NCI-H1105 (cell line): ENCODE measurements around the gene FRG2B.
"Not testable (repeated sequence)": the region's sequence is repeated elsewhere in the genome, so short reads cannot be mapped to it uniquely, and the experiment has no call there.

Experiments used
- DNase-seq: peaks from one replicate; lab custom pipeline; 2025; lab: John Stamatoyannopoulos, UW

Gene FRG2B

DNA sequence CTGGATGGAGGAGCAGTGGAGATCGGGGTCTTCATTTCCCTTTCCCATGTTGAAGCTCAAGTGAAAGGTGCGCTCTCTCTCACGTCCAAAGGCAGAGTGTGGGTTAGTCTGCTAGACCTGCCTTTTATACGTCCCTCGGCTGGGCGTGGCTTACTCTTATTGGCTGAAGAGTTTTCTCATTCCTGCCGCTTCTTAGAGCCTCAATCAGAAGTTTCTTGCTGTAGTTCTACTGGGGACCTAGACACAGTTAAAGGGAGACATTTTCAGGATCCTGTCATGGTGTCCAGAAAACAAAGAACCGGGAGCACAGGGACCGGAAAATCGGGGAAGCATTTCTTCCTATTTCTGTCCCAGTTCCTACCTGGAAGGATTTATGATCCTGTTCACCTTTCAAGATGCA, at the start of gene FRG2B:
Gene FRG2B, minus strand, starts transcription at position 101 of the 400 bp plus-strand sequence. Its CDS starts 53 bp downstream, at position 48.
- not testable (repeated sequence) for DNase-seq

DNA sequence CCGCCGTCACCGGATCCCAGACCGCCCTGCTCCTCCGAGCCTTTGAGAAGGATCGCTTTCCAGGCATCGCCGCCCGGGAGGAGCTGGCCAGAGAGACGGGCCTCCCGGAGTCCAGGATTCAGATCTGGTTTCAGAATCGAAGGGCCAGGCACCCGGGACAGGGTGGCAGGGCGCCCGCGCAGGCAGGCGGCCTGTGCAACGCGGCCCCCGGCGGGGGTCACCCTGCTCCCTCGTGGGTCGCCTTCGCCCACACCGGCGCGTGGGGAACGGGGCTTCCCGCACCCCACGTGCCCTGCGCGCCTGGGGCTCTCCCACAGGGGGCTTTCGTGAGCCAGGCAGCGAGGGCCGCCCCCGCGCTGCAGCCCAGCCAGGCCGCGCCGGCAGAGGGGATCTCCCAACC, 40.9 kb upstream of the FRG2B start:
- DNase-seq, result not testable (repeated sequence)

DNA sequence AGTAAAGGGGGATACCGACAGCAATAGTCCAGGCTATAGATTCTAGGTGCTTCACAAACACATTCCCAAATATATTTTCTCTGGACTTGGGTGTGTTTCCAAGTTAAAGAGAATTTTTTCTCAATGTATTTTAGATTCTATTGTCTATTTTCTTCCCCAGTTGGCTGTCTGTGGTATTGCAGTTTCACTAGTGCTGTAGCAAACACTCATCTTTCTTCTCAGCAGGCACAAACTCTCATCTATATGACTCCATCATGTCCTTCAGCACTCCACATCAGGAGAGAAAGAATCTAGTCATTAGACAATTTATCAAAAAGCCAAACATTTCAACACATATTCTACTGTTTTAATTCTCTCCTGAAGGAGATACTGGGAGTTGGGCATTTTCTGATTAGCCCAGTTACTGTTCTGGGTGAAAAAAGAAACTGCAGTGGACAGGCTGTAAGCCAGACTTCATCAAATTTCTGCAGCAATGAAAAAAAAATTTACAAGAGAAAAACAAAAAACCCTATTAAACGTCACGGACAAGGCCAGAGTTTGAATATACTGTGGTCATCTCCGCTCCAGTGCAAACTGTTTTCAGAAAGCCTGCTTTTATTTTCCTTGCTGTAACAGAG, 37.1 kb upstream of the FRG2B start:
- DNase-seq, result not testable (repeated sequence)

DNA sequence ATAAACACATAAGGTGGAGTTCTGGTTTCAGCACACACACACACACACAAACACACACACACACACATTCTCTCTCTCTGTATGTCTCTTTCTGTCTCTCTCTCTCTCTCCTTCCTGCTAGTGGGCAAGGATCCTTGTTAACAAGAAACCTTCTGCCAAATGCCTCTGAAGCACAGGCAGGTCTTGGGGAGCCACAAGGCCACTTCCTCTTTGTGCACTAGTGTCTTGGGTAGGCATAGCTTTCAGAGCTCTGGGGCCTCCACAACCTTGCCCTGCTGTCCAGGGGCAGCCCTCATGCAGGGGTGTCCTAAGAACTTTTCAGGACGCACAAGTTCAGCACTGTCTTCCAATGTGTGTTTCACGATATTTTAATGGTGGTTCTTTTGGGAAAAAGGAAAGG, 34.5 kb upstream of the FRG2B start:
- not testable (repeated sequence) for DNase-seq

DNA sequence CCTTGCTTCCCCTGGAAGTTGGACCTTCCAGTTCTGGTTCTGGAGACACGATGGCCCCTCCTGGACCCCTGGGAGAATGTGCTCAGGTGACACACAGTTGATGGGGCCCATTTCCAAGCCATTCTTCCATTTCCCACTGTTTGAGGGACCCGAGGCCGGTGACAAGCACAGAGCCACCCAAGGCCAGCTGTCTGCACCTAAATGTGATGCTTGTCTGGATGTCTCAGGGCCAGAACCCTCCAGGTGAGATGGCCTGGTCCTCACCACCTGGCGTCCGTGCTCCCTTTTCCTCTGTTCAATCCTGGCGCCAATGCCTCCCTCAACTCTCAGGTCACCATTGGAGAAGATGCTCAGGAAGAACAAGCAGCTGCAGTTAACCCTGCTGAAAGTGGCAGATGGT, 33.9 kb upstream of the FRG2B start:
- DNase-seq, result not testable (repeated sequence)

DNA sequence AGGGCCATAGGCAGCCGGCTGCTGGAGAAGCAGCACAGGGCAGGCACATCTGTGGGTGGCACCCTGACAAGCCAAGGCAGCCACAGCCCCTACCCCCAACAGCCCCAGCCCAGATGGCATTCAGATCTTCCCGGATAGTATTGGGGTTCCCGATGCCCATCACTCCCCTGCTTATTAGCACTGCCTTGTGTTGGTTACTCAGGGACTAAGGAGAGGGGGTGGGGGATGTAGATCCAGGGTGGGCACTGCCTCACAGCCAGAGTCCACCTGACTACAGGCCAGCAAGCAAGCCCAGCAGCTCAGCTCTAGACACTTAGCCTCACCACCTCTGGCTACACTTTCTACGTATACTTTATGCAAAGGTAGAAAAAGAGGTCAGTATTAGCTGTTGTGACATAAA, 30.7 kb upstream of the FRG2B start:
- not testable (repeated sequence) for DNase-seq

DNA sequence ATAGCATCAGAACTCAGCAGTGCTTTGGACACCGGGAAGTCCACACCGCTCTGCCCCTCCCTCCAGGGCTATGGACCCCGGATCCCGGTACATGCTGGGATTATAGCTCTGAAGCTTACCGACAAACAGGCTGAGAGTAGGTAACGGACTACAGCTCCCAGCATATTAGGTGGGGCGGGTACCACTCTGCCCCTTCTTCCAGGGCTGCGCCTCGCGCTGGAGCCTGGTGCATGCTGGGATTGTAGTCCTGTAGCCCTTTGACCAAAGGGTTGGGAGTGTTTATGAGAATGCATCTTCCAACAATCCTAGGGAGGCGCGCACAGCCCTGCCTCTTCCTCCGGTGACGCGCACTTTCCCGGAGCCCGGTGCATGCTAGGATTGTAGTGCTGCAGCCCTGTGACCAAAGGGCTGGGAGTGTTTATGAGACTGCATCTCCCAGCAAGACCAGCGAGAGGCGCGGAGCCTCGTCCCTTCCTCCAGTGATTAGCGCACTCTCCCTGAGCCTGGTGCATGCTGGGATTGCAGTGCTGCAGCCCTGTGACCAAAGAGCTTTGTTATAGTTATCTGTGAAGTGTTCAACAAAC, 22.4 kb upstream of the FRG2B start:
- not testable (repeated sequence) for DNase-seq

DNA sequence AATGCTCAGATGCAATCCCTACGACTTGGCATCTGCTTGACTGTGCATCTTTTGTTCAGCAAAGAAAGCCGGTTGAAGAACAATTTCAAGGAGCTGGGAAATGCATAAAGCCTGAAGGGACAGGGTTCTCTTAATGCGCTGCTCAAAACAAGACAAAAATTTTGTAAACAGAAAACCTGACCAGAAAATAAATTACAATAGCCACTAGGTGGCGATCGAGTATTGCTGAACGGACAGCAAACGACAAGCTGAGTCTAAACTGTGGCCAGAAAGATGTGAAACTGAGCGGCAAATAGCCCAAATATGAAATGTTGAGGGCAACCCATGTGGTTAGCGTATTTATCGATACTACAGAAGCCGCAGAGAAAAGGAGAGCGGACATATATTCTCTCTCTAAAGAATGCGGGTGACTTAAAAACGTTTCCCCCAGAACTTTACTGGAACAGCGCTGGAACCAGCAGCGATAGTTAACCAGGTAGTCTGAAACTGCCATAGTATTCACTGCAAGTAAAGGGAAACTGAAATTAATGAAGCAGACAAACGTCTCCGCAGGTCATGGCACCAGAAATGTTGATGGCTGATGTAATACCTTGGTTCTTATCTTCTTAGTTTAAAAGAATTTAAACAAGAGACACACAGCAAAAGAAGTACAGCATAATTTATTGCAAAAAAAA, 20.6 kb upstream of the FRG2B start:
- DNase-seq, result not testable (repeated sequence)

DNA sequence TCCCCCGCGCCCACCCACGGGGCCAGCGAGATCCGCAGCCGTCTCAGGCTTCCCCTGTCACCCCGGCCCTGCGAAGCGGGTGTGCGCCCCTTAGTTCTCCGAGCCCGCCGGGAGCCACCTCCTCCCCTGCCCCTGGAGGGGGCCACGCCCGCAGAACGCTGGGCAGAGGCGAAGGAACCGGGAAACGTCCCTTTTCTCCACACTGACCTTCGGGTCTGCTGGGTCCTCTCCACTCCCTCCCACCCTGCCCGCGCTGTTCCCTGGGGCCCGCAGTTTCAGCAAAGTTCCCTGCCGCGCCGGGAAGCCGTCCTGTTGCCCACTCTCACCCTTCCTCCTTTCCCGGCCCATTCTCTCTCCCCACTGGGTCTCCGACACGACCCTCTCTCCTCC, 11.2 kb upstream of the FRG2B start:
- not testable (repeated sequence) for DNase-seq

DNA sequence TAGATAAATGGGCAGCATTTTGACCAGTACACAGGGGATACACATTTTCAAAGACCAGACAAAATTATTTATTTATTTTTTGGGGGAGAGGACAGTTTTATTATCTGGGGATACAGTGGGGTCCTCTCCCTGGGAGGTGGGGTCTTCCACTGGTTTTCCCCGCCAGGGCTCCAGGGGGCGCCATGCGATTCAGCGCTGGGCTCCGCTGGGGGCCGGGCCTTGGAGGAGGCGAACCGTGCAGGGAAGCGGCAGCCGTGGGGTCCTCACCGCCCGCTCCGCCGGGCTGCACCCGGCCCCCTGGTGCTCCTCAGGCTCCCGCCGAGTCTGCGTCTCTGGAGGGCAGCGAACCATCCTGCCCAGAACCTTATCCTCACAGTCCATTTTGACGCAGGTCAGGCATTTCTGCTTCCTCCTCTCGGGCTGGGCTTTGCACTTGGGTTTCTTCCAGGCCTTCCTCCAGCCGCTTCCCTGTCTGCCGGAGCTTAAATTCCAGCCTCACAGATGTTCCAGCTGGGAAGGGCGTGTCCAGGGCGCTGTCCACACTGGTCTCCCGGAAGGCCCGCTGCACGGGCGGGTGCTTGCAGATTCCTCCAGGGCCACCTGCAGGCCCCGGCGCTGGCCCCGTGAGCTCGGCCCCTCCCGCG, 10.7 kb upstream of the FRG2B start:
- DNase-seq, result not testable (repeated sequence)

DNA sequence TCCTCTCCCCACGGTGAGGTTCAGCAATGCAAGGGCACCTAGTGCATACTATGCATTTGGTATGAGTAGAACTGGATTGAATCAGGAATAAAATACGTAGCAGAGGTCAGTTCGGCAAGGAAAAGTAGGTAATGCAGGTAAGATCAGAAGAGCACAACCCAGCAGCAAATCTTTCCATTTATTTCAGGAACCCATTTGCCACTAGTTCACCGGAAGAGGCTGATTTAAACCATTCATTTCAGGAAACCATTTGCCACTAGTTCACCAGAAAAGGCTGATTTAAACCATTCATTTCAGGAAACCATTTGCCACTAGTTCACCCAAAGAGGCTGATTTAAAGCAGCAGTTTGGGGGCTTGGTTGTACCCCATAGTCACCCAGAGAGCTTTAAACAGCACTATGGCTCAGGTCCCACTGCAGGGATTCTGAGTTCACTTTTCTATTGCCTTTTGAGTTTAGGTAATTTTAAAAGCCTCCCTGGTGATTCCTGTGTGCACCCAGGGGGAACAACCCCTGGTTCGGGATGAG, 4.2 kb upstream of the FRG2B start:
- not testable (repeated sequence) for DNase-seq

DNA sequence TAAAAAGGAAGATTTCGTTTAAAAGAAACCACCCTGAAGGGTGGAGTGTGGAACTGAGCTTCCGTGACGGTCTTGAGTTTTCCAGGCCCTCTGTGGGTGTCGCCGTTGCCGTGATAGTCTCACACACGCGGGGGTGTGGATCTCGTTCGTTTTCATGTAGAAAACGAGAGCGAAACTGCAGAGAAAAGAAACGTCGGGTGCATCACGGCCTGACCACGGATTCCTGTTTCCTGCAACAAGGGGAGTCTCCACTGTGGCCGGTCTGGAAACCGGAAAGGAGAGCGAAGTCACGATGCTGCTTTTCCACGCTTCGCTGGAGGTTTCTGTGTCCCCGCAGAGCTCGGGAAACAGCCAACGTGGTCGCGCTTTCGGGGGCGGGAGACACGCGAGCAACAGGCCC, 4.1 kb downstream of the FRG2B start:
- DNase-seq, result not testable (repeated sequence)

DNA sequence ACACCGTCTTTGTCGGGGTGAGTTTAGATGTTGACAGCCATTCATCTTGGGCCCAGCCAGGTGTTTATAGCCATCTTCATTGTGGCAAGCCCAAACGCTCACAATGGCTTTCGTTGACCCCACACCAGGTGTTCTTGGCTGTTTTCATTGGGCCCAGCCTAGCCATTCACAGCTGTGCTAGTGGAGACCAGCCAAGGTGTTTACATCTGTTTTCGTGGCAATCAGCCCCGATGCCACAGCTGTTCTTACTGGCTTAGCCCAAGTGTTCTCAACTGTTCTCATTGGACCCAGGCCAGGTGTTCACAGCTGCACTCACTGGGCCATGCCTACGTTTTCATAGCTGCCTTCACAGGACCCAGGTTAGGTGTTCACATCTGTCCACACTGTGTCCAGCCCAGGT, 7.7 kb downstream of the FRG2B start:
- no peak for DNase-seq

DNA sequence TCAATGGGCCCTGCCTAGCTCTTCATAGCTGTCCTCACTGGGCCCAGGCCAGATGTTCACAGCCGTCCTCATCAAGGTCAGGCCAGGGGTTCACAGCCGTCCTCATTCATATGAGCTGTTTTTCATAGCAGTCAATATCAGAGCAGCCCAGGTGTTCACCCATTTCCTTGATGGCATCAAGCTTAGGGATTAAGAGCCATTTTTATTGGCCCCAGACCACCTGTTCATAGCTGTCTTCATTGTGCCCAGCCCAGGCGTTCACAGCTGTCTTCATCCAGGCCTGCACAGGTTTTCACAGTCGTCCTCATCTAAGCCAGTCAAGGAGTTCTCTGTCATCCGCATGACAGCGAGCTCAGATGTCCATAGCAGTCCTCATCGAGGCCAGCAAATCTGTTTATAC, 9.4 kb downstream of the FRG2B start:
- no peak for DNase-seq

DNA sequence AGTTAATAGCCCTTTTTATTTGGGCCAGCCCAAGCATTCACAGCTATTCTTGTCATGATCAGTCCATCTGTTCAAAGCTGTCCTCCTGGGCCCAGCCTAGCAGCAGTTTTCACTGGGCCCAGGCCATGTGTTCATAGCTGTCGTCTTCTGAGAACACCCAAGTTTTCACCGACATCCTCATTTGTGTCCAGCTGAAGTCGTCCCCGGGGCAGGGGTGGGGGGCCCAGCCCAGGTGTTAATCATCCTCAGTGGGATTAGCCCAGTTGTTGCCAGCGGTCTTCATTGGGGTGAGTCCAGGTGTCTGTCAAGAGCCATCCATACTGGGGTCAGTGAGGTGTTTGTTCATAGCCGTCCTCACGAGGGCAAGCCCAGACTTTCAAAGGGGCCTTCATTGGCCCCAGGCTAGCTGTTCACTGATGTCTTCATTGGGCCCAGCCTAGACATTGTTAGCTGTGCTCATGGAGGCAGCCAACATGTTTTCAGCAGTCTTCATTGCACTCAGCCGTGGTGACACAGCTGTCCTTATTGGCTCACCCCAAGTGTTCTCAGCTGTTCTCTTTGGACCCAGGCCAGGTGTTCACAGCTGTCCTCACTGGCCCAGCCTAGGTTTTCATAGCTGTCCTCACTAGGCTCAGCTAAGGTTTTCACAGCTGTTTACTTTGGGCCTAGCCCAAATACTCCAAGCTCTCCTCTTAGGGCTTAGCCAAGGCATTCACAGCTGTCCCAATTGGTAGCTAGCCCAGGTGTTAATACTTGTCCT, 10.0 kb downstream of the FRG2B start:
- DNase-seq, result peak; percentile 39

DNA sequence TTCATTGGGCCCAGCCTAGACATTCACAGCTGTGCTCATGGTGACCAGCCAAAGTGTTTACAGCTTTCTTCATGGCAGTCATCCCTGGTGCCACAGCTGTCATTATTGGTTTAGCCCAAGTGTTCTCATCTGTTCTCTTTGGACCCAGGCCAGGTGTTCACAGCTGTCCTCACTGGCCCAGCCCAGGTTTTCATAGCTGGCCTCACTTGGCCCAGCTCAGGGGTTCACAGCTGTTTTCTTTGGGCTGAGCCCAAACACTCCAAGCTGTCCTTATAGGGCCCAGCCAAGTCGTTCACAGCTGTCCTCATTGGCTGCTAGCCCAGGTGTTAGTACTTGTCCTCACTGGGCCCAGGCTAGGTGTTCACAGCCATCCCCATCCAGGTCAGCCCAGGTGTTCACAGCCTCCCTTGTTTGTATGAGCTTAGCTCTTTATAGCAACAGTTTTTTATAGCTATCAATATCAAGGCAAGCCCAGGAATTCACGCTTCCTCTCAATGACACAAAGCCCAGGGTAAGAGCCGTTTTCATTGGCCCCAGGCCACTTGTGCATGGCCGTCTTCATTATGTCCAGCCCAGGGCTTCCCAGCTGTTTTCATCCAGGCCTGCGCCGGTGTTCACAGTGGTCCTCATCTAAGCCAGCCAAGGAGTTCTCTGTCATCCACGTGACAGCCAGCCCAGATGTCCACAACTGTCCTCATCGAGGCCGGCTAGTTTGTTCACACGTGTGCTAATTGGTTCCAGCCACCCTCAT, 11.6 kb downstream of the FRG2B start:
- peak; percentile 16 for DNase-seq

DNA sequence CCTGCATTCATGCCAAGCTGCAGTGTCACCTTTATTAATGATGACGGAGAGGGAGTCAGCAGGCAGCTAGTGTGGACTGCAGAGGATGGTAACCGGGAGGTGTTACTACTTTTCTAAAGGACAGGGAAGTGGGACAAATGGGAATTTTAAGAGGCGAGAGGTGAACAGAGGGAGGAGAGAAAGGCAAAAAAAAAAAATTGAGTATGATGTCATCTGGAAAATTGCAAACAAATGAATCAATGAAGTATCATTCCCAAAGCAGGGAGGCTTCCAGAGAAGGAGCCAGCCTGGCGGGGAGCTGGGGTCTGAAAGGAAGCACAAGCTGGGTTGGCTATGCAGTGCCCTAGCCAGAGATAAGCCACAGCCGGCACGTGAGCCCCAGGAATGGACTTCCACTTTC, 12.9 kb downstream of the FRG2B start:
- DNase-seq, result no peak

DNA sequence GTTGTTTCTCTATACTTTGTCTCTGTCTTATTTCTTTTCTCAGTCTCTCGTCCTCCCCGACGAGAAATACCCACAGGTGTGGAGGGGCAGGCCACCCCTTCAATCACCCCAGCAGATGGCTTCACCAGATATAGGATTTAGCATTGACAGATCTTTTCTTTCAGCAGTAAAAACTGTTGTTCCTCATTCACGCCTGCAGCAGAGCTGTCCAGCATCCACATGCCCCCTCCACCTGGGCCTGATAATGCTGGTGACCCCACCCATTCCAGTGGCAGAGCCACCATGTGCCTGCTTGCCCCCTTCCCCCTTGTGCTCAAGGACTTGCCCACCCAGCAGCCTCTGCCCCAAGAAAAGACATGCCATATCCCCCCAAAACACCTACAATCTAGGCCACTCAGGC, 15.5 kb downstream of the FRG2B start:
- no peak for DNase-seq

DNA sequence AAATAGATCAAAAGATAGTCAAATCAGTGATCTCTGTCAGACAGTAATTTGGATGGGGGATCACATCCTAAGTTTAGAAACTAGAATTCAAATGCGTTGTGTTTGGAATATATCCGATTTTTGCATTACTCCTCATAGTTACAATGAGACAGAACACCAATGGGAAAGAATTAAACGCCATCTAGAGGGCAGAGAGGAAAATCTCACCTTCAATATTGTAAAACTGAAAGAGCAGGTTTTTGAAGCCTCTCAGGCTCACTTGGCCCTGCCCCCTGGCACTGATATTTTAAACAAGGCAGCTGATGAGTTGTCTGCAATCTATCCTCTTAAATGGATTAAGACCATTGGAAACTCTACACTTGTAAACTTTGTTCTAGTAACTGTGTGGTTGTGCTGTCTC, 17.7 kb downstream of the FRG2B start:
- no peak for DNase-seq

DNA sequence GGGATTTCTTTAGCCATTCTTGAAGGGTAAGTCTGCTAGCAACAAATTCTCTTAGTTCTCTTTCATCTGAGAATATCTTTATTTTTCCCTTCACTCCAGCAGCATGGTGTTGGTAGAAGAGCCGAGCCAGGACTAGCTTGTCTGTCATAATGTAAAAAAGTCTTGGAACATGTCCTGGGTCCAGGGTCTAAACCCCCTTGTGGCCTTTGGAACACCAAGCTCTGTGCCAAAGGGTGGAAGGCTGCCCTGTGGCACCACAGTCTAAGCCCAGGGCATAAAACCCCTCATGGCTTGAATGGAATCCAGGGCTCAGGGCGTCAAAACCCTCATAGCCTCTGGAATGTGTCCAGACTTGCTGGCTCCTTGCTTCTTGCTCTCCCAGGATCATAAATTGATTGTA, 23.2 kb downstream of the FRG2B start:
- not testable (repeated sequence) for DNase-seq

DNA sequence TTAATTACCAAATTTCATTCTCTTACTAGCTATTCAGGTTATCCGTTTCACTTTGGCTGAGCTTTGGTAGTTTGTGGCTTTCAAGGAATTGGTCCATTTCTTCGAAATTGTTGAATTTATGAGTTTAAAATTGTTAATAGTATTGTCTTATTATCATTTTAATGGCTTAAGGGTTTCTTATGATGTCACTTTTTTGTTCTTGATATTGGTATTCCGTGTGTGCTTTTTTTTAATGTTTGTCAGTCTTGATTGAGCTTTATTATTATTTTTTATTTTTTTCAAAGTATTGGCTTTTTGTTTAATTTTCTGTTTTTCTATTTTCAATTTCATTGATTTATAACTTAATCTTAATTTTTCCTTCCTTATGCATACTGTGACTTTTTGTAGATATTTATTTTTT, 25.9 kb downstream of the FRG2B start:
- no peak for DNase-seq
